Measurements from ENCODE around the gene PIK3AP1. TPM values are rescaled to one million over a fixed set of nuclear protein-coding genes. Genes with fewer than 3 reads are reported as not detected.
A peak's percentile ranks its signal among the peaks of the same experiment; 100 is the strongest.

PIK3AP1 gene
- total RNA-seq, 1 donor, result not detected

GRCh38 chr10:96596422-96597407, 123.6 kb downstream of the PIK3AP1 start:
- DNase-seq (ENCODE audit: low read depth), result no peak
- TF ChIP-seq CTCF (IDR thresholded peaks at IDR 0.05; ENCODE audit: insufficient read depth, low read length), result no peak
- H3K4me3 ChIP-seq (ENCODE audit: low read depth, low read length), result no peak overlapping the region

GRCh38 chr10:96595741-96596140, 124.6 kb downstream of the PIK3AP1 start:
- DNase-seq (ENCODE audit: low read depth), result no peak
- no peak overlapping the region for H3K4me3 ChIP-seq (ENCODE audit: low read depth, low read length)
- TF ChIP-seq CTCF (IDR thresholded peaks at IDR 0.05; ENCODE audit: insufficient read depth, low read length), result no peak

GRCh38 chr10:96591946-96592345, 128.4 kb downstream of the PIK3AP1 start:
- H3K4me3 ChIP-seq (ENCODE audit: low read depth, low read length), result no peak overlapping the region
- no peak for DNase-seq (ENCODE audit: low read depth)
- no peak for TF ChIP-seq CTCF (IDR thresholded peaks at IDR 0.05; ENCODE audit: insufficient read depth, low read length)

GRCh38 chr10:96588616-96589419, 131.5 kb downstream of the PIK3AP1 start:
- DNase-seq (ENCODE audit: low read depth), result no peak
- H3K4me3 ChIP-seq (ENCODE audit: low read depth, low read length), result no peak overlapping the region
- no peak for TF ChIP-seq CTCF (IDR thresholded peaks at IDR 0.05; ENCODE audit: insufficient read depth, low read length)

GRCh38 chr10:96588060-96588554, 132.2 kb downstream of the PIK3AP1 start:
- DNase-seq (ENCODE audit: low read depth), result no peak
- peak overlapping the region; percentile 81 for H3K4me3 ChIP-seq (ENCODE audit: low read depth, low read length)
- TF ChIP-seq CTCF (IDR thresholded peaks at IDR 0.05; ENCODE audit: insufficient read depth, low read length), result no peak

- TF ChIP-seq CTCF (IDR thresholded peaks at IDR 0.05; ENCODE audit: insufficient read depth, low read length), result no peak
- peak; percentile 86 for DNase-seq (ENCODE audit: low read depth)
- peak overlapping the region; percentile 81 for H3K4me3 ChIP-seq (ENCODE audit: low read depth, low read length)
Observed at GRCh38 chr10:96587264-96588059, 132.9 kb downstream of the PIK3AP1 start.

All from fibroblast of the aortic adventitia (primary cell).